Small intestine (tissue), 7 donors: Measurements from ENCODE around the gene SPINK9. TPM values are rescaled to one million over a fixed set of nuclear protein-coding genes. Genes with fewer than 3 reads are reported as not detected.

ENCODE experiments used
- DNase-seq, 2 donors: peaks; one replicate each; pipeline versions ENCODE4 v3.0.0 to v3.0.0-alpha.2; 2013
- FAIRE-seq: peaks from 2 replicates; lab custom pipeline; 2012; peaks lifted over from hg19 to GRCh38; lab: Jason Lieb, UNC
- H3K27ac ChIP-seq, 3 donors: one replicate each; pipeline ENCODE4 v1.5.1; 2013; ENCODE audit warnings: low read length in 2 of 3, mild to moderate bottlenecking in 2 of 3, control low read depth in 1 of 3, inconsistent platforms in 1 of 3, low read depth in 1 of 3, moderate library complexity in 1 of 3
- H3K27me3 ChIP-seq, 3 donors: one replicate each; pipeline ENCODE4 v1.6.1; 2013; ENCODE audit warnings: low read length in 3 of 3, inconsistent platforms in 1 of 3; ENCODE audit not compliant: control insufficient read depth in 3 of 3, insufficient read depth in 3 of 3
- H3K36me3 ChIP-seq, 3 donors: one replicate each; pipeline ENCODE4 v1.6.1; 2013; ENCODE audit warnings: low read length in 3 of 3, inconsistent platforms in 1 of 3, low read depth in 1 of 3, mild to moderate bottlenecking in 1 of 3, moderate library complexity in 1 of 3; ENCODE audit not compliant: control insufficient read depth in 3 of 3, insufficient read depth in 2 of 3
- H3K4me1 ChIP-seq, 3 donors: one replicate each; pipeline ENCODE4 v1.6.1; 2013; ENCODE audit warnings: low read length in 2 of 3, inconsistent platforms in 1 of 3, low read depth in 1 of 3, mild to moderate bottlenecking in 1 of 3, moderate library complexity in 1 of 3; ENCODE audit not compliant: control insufficient read depth in 3 of 3, insufficient read depth in 2 of 3
- H3K4me3 ChIP-seq, 3 donors: one replicate each; pipeline ENCODE4 v1.5.1; 2013; ENCODE audit warnings: low read length in 3 of 3, control low read depth in 1 of 3, inconsistent platforms in 1 of 3, low read depth in 1 of 3, mild to moderate bottlenecking in 1 of 3, moderate library complexity in 1 of 3
- H3K9me3 ChIP-seq, 2 donors: one replicate each; pipeline ENCODE4 v1.6.1; 2013; ENCODE audit warnings: low read depth in 1 of 2, low read length in 1 of 2; ENCODE audit not compliant: control insufficient read depth in 2 of 2, insufficient read depth in 1 of 2
- WGBS, 3 donors: extraction: QIAGEN DNeasy Blood & Tissue Kit; methylation state at CpG; one replicate each; pipeline ENCODE4 v1.1.7; 2013; 5-methylcytosine and 5-hydroxymethylcytosine counted together
- polyA plus RNA-seq, 4 donors: library from polyadenylated mRNA; stranded (reverse) in 3 of 4; unstranded in 1 of 4; fragments of 200-250 nt in 3 of 4; fragments of 120-200 nt in 1 of 4; gene quantifications; one replicate each; pipeline versions ENCODE4 v1.2.1 to v1.2.3, GENCODE V29; 2013
- donor health status: healthy with polysubstance abuse.
- donor health status: control.
- donor health status: control.
- donor health status: Bipolar disorder and iron deficiency.
- donor health status: healthy.

SPINK9 gene
- polyA plus RNA-seq, 4 donors: 0.13 TPM; not detected in 3

DNA sequence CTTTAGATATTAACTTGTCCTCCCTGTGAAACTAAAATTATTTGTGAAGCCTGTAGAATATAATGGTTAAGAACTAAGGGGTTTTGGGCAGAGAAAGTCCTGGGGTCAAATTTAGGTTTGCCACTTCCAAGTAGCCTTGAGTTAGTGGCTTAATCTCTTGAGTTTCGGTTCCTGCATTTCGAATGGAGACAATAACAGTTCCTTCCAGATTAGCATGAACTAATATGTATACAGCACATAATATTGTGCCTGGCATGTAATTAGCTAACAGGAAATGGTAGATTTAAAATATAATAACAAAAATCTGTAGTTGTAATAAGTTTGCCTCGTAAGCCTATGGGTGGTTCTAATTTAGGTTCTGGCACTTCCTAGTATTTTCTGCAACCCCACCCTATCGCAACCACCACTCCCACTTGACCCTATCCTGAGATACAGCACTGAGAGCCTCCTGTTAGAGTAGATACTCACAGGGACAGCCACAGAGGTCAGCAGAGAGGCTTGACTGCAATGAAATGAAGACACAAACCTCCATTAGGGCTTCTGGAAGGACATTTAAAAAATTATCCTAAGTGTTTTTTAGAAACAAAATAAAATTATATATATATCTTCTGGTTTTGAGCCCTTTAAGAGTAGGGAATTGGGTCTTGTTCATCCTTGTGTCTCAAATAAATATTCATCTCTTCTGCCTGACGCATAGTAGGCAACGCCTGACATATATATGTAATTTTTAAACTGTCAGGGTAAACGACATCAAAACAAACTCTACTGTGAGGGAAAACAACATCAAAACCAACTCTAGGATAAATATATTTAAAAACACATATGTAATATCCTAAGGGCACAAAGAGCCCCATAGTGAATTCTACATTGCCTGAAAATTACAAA lies 8.5 kb downstream of the SPINK9 start:
- FAIRE-seq: no peak
- H3K4me3 ChIP-seq: no peak overlapping the region
- no peaks in the 10 kb centered on the region for H3K9me3 ChIP-seq
- no peaks in the 10 kb centered on the region for H3K27me3 ChIP-seq
- H3K36me3 ChIP-seq: no peaks in the 10 kb centered on the region
- no peak overlapping the region for H3K27ac ChIP-seq
- H3K4me1 ChIP-seq: no peaks in the 10 kb centered on the region
- DNase-seq: no peak
- WGBS, 3 donors: 74 to 90% (median 79%) methylated on average over 7 of the region's 7 CpGs

DNA sequence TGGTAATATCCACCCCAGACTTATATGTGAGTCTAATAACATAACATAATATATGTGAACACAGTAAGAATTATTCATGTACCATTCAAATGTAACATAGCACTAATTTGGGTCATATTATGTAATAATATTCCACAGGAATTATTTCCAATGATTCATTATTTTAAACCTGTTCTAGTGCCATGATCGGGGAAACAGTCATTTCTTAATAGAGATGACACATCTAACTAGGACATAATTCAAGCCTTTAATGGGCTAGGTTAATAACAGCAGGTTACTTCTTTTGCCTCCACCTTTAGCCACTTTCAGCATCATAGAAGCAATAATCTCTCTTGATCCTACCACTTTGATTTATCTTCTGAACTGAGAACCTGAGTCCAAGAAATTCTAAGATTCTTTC lies 12.3 kb downstream of the SPINK9 start:
- no peaks in the 10 kb centered on the region for H3K36me3 ChIP-seq
- H3K9me3 ChIP-seq: no peaks in the 10 kb centered on the region
- no peaks in the 10 kb centered on the region for H3K4me1 ChIP-seq
- no peak for DNase-seq
- H3K27ac ChIP-seq: no peak overlapping the region
- no peak overlapping the region for H3K4me3 ChIP-seq
- WGBS, 3 donors: 81 to 93% (median 82%) methylated on average over 1 of the region's 1 CpG
- H3K27me3 ChIP-seq: no peaks in the 10 kb centered on the region
- no peak for FAIRE-seq

DNA sequence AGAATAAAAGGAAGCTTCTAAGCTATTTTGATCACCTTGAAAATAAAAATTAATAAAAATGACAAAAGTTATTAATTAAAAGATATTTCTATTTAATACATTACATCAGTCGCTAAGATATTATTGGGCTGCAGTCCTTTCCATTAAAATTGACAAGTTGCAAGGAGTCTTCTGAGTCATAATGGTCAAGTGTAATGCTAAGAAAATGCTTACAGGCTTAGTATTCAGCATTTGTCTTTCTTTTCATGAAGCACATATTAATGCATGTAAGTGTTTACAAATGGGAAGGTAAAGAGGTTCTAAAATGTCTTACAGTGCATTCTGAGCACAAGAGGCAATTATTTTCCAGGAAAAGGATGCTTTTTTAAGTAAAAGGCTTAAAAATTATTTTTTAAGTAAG lies 17.3 kb downstream of the SPINK9 start:
- Histone ChIP-seq H3K9me3 (no peaks in the 10 kb centered on the region), H3K4me3 (no peak overlapping the region), H3K4me1 (no peaks in the 10 kb centered on the region), H3K27me3 (no peaks in the 10 kb centered on the region), H3K27ac (no peak overlapping the region), H3K36me3 (no peaks in the 10 kb centered on the region)
- WGBS, 3 donors: 43 to 88% (median 88%) methylated on average over 1 of the region's 1 CpG
- DNase-seq (no peak), FAIRE-seq (no peak)

DNA sequence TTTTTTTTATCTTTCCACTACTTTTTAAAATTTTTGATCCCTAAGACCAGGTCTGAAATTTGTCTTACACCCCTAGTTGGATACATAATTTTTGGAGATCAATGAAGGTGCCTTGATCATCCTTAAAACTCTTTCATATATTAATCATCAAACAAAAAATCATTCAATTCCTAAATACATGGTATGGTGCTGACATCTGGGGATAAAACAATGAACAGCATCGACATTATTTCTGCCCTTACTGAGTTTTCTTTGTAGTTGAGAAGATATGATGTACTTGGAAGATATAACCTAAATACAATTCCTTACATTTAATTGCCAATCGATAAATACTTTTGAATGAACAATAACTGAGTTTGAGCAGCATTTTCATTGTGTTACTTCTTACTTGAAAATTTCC lies 18.3 kb downstream of the SPINK9 start:
- Histone ChIP-seq H3K36me3 (no peaks in the 10 kb centered on the region), H3K4me3 (no peak overlapping the region), H3K9me3 (no peaks in the 10 kb centered on the region), H3K27me3 (no peaks in the 10 kb centered on the region), H3K27ac (no peak overlapping the region), H3K4me1 (no peaks in the 10 kb centered on the region)
- WGBS, 3 donors: 83 to 91% (median 91%) methylated on average over 2 of the region's 2 CpGs
- DNase-seq (no peak), FAIRE-seq (no peak)

DNA sequence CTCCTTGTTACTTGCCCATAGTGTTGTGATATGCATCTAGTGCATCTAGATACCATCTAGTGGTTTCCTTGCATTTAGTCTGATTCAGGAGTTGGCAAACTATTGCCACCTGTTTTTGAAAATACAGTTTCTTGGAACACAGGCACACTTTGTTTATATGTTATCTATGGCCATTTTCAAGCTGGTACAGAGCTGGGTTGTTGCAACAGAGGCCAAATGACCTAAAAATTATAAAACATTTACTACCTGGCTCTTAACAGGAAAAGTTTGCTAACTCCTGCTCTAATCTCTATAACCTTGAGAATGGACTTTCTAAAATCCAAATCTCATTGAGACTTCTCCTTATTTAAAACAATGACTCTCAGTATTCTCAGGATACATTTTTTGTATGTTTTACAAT lies 29.0 kb downstream of the SPINK9 start:
- H3K27ac ChIP-seq: no peak overlapping the region
- H3K9me3 ChIP-seq: no peaks in the 10 kb centered on the region
- no peak overlapping the region for H3K4me3 ChIP-seq
- no peaks in the 10 kb centered on the region for H3K4me1 ChIP-seq
- FAIRE-seq (no peak), DNase-seq (no peak)
- H3K27me3 ChIP-seq: no peaks in the 10 kb centered on the region
- H3K36me3 ChIP-seq: no peaks in the 10 kb centered on the region

DNA sequence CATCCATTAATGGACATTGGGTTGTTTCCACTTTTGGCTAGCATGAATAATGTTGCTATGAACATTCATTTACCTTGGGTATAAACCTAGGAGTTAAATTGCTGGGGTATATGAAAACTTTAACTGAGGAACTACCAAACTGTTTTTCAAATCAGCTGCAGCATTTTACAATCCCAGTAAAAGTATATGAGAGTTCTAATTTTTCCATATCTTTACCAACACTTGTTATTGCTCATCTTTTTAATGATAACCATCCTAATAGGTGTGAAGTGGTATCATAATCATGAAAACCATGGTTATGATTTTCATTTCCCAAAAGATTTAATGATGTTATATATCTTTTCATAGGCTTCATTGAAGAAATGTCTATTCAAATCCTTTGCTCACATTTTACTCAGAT lies 32.9 kb downstream of the SPINK9 start:
- Histone ChIP-seq H3K9me3 (no peaks in the 10 kb centered on the region), H3K4me1 (peaks cover 0 to 3% (median 0%) of the 10 kb centered on the region in 3 donors), H3K27ac (no peak overlapping the region), H3K36me3 (no peaks in the 10 kb centered on the region), H3K27me3 (no peaks in the 10 kb centered on the region), H3K4me3 (no peak overlapping the region)
- DNase-seq: no peak
- no peak for FAIRE-seq

DNA sequence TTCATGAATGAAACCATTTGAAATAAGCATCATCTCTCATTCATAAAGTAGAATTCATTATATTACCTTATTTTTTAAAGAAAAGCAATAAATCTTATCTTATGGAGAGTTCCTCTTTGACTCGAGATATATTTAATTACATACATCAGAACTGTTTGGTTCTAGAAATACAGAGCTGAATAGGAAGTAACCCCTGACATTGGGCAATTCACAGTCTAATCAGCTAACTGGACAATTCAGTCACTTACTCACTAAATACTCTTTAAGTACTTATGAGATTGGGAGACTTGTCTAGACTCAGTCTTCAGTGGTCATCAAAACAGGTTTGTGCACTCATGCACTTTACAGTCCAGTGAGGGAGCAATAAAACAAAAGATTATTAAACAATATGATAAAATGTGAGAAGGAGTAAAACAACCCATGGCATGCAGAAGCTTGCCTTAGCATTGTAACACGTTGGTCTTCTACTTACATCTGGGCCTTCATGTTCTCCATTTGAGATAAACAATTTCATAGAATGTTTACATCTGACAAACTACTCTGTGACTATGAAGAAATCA lies 36.9 kb downstream of the SPINK9 start:
- no peaks in the 10 kb centered on the region for H3K27me3 ChIP-seq
- no peak for FAIRE-seq
- peak in 1 of 2 donors; percentile 30 for DNase-seq
- H3K27ac ChIP-seq: no peak overlapping the region
- no peaks in the 10 kb centered on the region for H3K9me3 ChIP-seq
- H3K4me1 ChIP-seq: peaks cover 0 to 3% (median 0%) of the 10 kb centered on the region in 3 donors
- no peak overlapping the region for H3K4me3 ChIP-seq
- 33 to 48% (median 34%) methylated on average over 2 of the region's 2 CpGs for WGBS, 3 donors
- H3K36me3 ChIP-seq: no peaks in the 10 kb centered on the region

DNA sequence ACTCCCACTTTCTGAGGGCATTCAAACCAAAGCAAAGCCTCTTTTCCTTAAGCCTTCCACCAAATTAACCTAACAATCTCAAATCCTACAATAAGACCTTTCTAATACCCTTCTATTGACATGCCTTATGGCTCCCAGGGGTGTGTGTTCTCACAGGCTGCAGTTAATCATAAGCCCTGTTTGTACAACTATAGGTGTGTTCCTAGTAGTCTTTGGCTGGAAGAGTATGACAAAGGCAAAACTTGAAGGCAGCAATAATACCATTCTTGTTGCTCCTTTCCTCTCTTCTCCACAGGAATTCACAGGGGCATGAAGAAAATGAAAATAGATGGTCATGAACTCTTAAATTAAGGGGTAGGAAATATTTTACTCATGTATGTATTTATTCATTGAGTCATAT lies 37.5 kb downstream of the SPINK9 start:
- peak in 1 of 2 donors; percentile 26 for DNase-seq

More for the DNA sequence above, 37.5 kb downstream of the SPINK9 start:
- no peak for FAIRE-seq
- H3K9me3 ChIP-seq: no peaks in the 10 kb centered on the region
- no peaks in the 10 kb centered on the region for H3K27me3 ChIP-seq
- no peak overlapping the region for H3K27ac ChIP-seq
- H3K4me1 ChIP-seq: peaks cover 0 to 3% (median 0%) of the 10 kb centered on the region in 3 donors
- H3K36me3 ChIP-seq: no peaks in the 10 kb centered on the region
- no peak overlapping the region for H3K4me3 ChIP-seq
